GM21515 (cell line): ENCODE data around the gene POU2AF3.
"Not testable (repeated sequence)": the region's sequence is repeated elsewhere in the genome, so short reads cannot be mapped to it uniquely, and the experiment has no call there.

Experiments
- ATAC-seq: cut with Tn5 transposase; IDR thresholded peaks from one replicate; pipeline ENCODE4 v1.9.1; 2021; ENCODE audit not compliant: unreplicated experiment

The POU2AF3 gene

DNA sequence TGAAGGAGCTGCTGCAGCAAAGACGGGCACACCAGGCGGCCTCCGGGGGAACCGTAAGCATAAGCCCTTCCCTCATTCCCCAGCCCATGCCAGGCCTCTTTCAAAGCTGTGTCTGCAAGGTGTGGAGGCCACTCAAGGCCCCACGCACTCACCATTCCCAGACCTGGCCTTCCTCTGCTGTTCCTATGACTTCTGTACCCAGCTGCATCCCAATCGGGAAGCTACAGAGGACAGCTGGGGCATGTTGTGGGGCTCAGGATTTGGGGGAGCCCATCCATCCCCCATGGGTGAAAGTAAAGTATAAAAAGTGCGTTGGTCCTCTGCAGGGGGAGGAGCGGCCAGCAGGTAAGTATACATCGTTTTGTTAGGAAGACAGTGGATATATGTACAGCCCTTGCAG is 2.2 kb downstream of the POU2AF3 start:
- no peak for ATAC-seq

DNA sequence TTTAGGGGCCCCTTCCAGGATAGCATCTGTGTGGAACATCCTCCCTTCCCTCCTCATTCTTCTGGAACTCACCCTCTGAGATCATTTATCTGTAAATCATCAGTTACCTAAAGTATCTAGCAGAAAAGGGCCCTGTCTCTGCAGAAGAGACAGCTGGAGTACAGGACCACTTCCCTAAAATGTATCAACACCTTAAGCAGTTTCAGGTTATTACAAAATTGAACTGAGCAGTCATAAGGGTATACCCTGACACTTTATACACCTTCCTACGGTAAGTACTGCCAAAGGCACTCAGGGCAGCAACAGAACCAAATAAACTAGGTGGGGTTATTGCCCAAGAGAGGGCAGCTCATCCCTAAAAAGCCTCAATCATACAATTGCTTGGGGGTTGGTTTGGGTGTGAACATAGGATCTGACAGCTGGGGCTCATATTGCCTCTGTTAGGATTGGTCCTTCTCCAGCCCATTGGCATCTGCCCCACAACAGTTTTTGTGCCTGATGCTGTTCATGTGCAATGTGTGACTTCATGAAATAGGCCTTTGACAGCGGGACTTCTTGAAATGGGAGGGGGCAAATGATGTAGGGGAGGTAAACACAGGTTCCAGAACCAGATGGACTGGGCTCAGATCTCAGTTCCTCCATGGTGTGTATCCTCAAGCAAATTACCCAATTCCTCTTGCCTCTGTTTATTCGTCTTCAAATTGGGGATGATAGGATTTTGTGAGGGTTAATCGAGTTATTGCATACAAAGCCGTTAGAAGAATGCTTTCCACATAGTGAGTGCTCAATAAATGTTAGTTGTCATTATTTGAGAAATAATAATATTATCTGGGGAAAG is 2.9 kb downstream of the POU2AF3 start:
- ATAC-seq: no peak

- no peak for ATAC-seq
Observed at GRCh38 chr11:111301842-111302118, 3.4 kb downstream of the POU2AF3 start.

GRCh38 chr11:111302298-111302697 is 4.0 kb downstream of the POU2AF3 start:
- no peak for ATAC-seq

DNA sequence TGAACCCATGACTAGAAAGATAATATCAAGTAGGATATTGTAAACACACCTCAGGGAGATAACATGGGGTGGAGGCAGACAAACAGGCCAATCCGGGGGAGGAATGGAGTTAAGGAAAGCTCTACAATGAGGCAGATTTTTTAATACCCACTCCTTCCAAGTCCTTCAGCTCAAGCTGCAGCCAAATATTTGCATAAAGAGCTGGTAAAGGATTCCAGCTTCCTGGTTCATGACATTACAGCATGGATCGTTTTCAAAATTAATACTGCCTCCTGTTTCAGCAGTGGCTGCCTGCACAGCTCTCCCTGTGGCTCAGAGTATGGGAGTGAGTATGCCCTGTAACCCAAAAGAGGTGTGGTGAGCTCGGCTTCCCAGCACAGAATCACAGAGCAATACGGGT is 5.1 kb downstream of the POU2AF3 start:
- ATAC-seq: no peak

- no peak for ATAC-seq
Observed at GRCh38 chr11:111305162-111305802, 6.9 kb downstream of the POU2AF3 start.

- ATAC-seq: no peak
Observed at GRCh38 chr11:111305876-111306275, 7.5 kb downstream of the POU2AF3 start.

DNA sequence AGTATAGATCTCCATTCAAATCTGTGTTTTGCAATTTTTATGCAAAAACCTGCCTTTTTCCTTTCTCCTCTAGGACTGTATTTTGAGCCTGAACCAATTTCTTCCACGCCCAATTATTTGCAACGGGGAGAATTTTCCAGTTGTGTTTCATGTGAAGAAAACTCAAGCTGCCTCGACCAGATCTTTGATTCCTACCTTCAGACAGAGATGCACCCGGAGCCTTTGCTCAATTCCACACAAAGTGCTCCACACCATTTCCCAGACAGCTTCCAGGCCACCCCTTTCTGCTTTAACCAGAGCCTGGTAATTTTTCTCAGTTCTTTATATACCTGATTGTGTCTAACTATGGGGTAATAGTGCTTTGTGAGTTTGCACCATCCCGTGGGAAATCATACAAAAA is 8.0 kb downstream of the POU2AF3 start:
- no peak for ATAC-seq

- no peak for ATAC-seq
Observed at GRCh38 chr11:111307472-111308108, 9.2 kb downstream of the POU2AF3 start.

DNA sequence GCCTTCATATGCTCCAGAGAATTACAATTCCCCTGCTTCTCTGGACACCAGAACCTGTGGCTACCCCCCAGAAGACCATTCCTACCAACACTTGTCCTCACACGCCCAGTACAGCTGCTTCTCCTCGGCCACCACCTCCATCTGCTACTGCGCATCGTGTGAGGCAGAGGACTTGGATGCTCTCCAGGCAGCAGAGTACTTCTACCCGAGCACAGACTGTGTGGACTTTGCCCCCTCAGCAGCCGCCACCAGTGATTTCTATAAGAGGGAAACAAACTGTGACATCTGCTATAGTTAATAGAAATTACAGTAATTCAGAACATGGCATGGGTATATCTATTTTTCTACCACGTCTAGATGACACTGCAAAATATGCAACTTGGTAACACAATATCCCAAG is 9.8 kb downstream of the POU2AF3 start:
- ATAC-seq: no peak

GRCh38 chr11:111309215-111309915 is 11.0 kb downstream of the POU2AF3 start:
- ATAC-seq: no peak

DNA sequence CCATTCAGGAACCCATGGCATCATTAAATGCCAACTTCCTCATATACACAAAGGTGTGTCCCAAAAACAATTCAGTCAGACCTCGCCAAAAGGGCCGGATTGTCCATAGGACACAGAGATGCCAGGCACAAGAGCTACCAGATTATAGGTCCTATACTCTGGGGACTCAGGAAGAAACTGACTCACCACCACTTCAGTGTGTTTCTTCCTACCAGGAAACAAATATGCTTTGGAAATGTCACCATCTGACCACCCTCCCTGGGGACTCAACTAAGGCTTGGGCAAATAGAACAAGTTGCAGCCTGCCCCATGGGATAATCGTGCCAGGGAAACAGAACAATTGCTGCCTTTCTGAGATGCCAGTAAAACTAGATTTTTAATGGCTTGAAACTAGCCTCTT is 11.7 kb downstream of the POU2AF3 start:
- ATAC-seq: no peak

DNA sequence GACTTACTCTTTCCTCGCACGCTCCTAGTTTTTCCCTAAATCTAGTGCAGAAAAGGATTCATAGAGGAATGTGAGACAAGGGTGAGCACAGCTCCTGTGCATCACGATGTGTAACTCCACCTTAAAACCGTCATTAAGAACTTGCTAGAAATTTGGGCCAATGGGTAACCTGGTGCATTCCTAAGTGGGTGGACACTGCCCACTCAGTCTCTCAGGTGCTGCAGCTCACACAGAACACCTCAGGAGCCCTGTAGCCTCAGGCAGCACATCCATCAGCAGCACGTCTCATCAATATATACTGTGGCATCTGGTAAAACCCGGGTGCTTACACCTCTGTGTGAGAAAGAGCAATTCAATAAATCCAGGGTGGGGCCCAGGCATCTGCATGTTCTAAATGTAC is 12.4 kb downstream of the POU2AF3 start:
- ATAC-seq: no peak

DNA sequence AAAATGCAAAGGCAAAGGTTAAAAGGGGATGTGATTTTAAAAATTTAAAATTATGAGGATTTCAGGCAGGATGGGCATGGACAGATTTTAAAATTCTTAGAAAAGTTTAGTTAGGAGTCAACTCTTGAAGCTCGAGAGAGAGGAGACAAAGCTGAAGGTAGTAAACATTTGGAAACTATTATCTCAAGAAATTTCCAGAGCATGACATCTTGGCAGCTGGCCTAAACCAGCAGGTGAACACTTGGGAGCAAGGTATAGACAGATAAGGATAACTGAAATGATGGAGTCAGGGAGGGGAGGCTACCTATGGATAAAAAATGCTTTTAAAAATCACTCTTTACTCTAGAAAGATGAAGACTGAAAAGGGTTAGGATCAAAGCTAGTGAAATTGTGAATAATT is 13.7 kb downstream of the POU2AF3 start:
- ATAC-seq: no peak

GRCh38 chr11:111319296-111319695 is 20.9 kb downstream of the POU2AF3 start:
- ATAC-seq: no peak

- ATAC-seq: not testable (repeated sequence)
Observed at GRCh38 chr11:111320199-111320598, 21.9 kb downstream of the POU2AF3 start.

DNA sequence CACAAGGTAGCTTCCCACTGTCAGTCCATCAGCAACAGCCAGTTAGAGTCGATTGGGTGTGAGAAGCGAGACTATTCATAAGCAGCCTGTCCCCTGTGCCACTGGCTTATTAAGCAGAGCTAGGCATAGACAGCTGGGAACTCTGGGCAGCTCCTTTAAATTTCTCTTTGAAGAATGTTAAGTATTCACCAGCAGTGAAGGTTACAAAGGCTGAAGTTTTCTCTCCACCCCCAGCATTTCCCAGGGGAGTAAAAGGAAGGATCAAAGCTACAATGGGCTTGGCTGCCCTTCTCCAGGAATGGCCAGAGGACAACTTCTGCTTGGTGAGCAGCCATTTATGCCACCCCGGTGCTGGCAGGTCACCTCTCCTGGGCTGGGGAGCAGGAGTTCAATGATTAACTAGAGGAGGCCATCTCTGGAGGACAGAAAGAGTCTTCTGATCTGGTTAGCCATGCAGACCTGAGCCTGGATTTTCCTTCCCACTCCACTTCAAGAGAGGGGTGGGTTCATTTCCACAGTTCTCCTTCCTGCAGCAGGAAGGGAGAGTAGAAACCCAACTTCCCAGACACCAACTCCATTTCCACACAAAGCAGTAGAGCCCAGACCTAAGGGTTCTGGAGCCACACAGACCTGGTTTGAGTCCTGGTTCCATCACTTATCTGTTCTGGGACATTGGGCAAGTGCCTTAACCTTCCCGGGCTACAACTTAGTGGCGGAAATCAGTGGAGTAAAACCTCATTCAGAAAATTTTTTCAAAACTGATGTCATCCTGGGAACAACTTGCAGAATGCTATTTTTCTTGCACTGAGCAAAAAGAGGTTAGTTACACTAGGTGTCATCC is 22.6 kb downstream of the POU2AF3 start:
- no peak for ATAC-seq

DNA sequence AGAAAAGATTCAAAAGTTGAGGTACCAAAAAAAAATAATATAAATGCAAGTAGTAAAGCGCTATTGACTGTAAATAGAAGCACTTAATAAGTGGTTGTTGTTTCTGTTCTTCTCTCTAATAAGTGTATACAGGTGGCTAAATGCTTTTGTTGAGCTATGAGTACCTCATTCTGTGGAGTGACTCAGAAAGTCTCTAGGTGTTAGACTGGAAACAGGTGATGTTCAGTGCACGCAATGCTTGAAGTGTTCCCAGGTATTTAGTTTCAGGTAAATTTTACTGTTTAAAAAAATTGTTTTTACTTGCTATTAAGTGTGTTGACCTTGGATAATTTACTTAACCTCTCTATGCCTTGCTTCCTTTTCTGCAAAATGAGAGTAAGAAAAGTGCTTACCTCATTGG is 24.2 kb downstream of the POU2AF3 start:
- no peak for ATAC-seq

- no peak for ATAC-seq
Observed at GRCh38 chr11:111324277-111324720, 26.0 kb downstream of the POU2AF3 start.

DNA sequence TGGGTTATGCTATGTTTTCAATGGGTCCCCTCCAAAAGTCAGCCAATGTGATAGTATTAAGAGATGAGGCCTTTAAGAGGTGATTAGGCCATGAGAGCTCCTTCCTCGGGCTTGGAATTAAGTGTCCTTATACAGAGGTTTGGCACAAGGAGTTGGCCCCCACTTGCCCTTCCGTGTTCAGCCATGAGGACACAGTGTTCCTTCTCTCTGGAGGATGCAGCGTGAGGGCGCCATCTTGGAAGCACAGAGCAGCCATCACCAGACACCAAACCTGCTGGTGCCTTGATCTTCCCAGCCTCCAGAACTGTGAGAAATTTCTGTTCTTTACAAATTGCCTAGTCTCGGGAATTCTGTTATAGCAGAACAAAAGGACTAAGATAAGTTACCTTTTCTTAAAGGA is 26.9 kb downstream of the POU2AF3 start:
- no peak for ATAC-seq

DNA sequence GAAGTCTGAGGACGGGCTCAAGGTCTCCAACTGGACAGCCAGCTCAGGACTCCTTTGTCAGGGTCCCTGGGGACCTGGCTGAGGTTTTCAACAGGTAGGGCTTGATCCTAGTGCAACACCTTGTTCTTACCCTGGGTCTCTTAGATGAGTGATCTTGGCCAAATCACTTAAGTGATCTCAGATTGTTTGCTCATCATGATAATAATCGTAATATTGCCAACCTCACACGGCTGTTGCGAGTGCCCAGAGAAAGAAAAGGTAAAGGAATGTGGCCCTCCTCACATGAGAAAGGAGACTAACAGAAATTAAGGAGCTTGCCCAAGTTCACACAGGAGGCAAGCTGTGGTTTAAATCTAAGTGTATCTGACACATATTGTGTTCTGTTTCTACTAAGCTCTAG is 28.5 kb downstream of the POU2AF3 start:
- no peak for ATAC-seq
